GM18868 (cell line): ENCODE results near the gene PLD5.
"Not testable (repeated sequence)": the region's sequence is repeated elsewhere in the genome, so short reads cannot be mapped to it uniquely, and the experiment has no call there.

Source experiments
- ATAC-seq: cut with Tn5 transposase; IDR thresholded peaks from one replicate; pipeline ENCODE4 v1.9.1; 2021; ENCODE audit warnings: mild to moderate bottlenecking, moderate library complexity; ENCODE audit not compliant: unreplicated experiment

The PLD5 gene

GRCh38 chr1:242214455-242214854 is 310.0 kb downstream of the PLD5 start:
- ATAC-seq = not testable (repeated sequence)

GRCh38 chr1:242212961-242213360 is 311.5 kb downstream of the PLD5 start:
- ATAC-seq = not testable (repeated sequence)

GRCh38 chr1:242212401-242212800 is 312.1 kb downstream of the PLD5 start:
- no peak for ATAC-seq

GRCh38 chr1:242211254-242212022 is 313.1 kb downstream of the PLD5 start:
- no peak for ATAC-seq

GRCh38 chr1:242210316-242210715 is 314.2 kb downstream of the PLD5 start:
- ATAC-seq = not testable (repeated sequence)

- no peak for ATAC-seq
Observed at GRCh38 chr1:242209063-242209462, 315.4 kb downstream of the PLD5 start.

GRCh38 chr1:242208021-242208420 is 316.5 kb downstream of the PLD5 start:
- ATAC-seq = no peak

GRCh38 chr1:242206994-242207393 is 317.5 kb downstream of the PLD5 start:
- ATAC-seq = no peak

GRCh38 chr1:242205622-242206489 is 318.6 kb downstream of the PLD5 start:
- no peak for ATAC-seq

GRCh38 chr1:242203262-242203661 is 321.2 kb downstream of the PLD5 start:
- no peak for ATAC-seq

GRCh38 chr1:242201090-242201489 is 323.4 kb downstream of the PLD5 start:
- ATAC-seq = no peak

- ATAC-seq = no peak
Observed at GRCh38 chr1:242199776-242200458, 324.6 kb downstream of the PLD5 start.

- no peak for ATAC-seq
Observed at GRCh38 chr1:242197907-242198820, 326.3 kb downstream of the PLD5 start.

GRCh38 chr1:242196914-242197313 is 327.6 kb downstream of the PLD5 start:
- ATAC-seq = no peak

GRCh38 chr1:242196101-242196500 is 328.4 kb downstream of the PLD5 start:
- ATAC-seq = no peak

GRCh38 chr1:242189591-242189990 is 334.9 kb downstream of the PLD5 start:
- ATAC-seq = no peak

GRCh38 chr1:242187816-242188215 is 336.7 kb downstream of the PLD5 start:
- ATAC-seq = peak; percentile 32

GRCh38 chr1:242187171-242187570 is 337.3 kb downstream of the PLD5 start:
- peak; percentile 31 for ATAC-seq

- peak; percentile 78 for ATAC-seq
Observed at GRCh38 chr1:242185731-242186130, 338.8 kb downstream of the PLD5 start.

GRCh38 chr1:242184955-242185354 is 339.5 kb downstream of the PLD5 start:
- no peak for ATAC-seq
